Right lobe of liver (tissue), 6 donors: ENCODE data around the gene SUB1. TPM values are rescaled to one million over a fixed set of nuclear protein-coding genes. Genes with fewer than 3 reads are reported as not detected.

Experiments used
- ATAC-seq, 4 donors: fragments of 200-7000 bp; cut with Tn5 transposase; one replicate each; pipeline ENCODE4 v1.9.1; 2020; ENCODE audit warnings: mild to moderate bottlenecking in 4 of 4, moderate library complexity in 4 of 4
- DNase-seq, 3 donors: peaks; one replicate each; pipeline ENCODE4 v3.0.0-alpha.2; 2020
- H3K27ac ChIP-seq, 3 donors: fragments of 200-600 bp; one replicate each; pipeline ENCODE4 v1.8.0; 2022
- H3K27me3 ChIP-seq, 2 donors: fragments of 200-600 bp; one replicate each; pipeline ENCODE4 v1.8.0; 2022
- H3K36me3 ChIP-seq, 4 donors: fragments of 200-600 bp; sonication (generic) in 1 of 4; one replicate each; pipeline versions ENCODE4 v1.5.1 to v1.8.0; 2017 to 2022; ENCODE audit warnings: control low read depth in 1 of 4
- H3K4me1 ChIP-seq, 4 donors: fragments of 200-600 bp; sonication (generic) in 1 of 4; one replicate each; pipeline versions ENCODE4 v1.5.1 to v1.8.0; 2017 to 2022; ENCODE audit warnings: control low read depth in 1 of 4
- H3K4me3 ChIP-seq, 3 donors: fragments of 200-600 bp; one replicate each; pipeline ENCODE4 v1.8.0; 2022
- H3K9me3 ChIP-seq, 4 donors: fragments of 200-600 bp; sonication (generic) in 1 of 4; one replicate each; pipeline versions ENCODE4 v1.5.1 to v1.8.0; 2017 to 2022; ENCODE audit warnings: control low read depth in 1 of 4
- CTCF ChIP-seq, 4 donors: fragments of 200-600 bp in 3 of 4; fragments of 450-650 bp in 1 of 4; IDR thresholded peaks; one replicate each; pipeline versions ENCODE4 v1.5.1 to v1.8.0; 2016 to 2022; ENCODE audit warnings: antibody characterized with exemption in 4 of 4, mild to moderate bottlenecking in 2 of 4
- POLR2A ChIP-seq: fragments of 450-650 bp; IDR thresholded peaks from one replicate; pipeline ENCODE4 v1.6.1; 2017; ENCODE audit warnings: antibody characterized with exemption, mild to moderate bottlenecking
- WGBS: methylation state at CpG from one replicate; pipeline ENCODE4 v1.1.6; 2018; ENCODE audit warnings: low coverage, low lambda C conversion rate; ENCODE audit not compliant: insufficient coverage; ENCODE audit errors: missing lambda C conversion rate; 5-methylcytosine and 5-hydroxymethylcytosine counted together
- intact Hi-C, 2 donors: fragments of 100-400 bp; cut with DNase I; formaldehyde crosslinking; loops; one replicate each; pipeline versions ENCODE4 v1.11.2 to v1.14.1; 2022
- total RNA-seq, 6 experiments: library from RNA; depleted of rRNA in 2 of 6; stranded (reverse); fragments of >200 nt in 2 of 6; fragmentation: NEBNext Ultra II Directional in 3 of 6; extraction: Animal tissue kit (Norgen Biotek cat#: 25700) in 3 of 6; gene quantifications; one replicate each; pipeline versions ENCODE4 v1.1.0 to v1.2.4, GENCODE V29; 2016 to 2023
- donor health status: DM: no; HTN: yes; CAD: no.
- donor health status: DM: no; HTN: no; CAD: no.
- donor health status: DM: no; HTN: no; CAD: no.
- donor health status: DM: no; HTN: yes; CAD: no.
- donor health status: DM: no; HTN: yes; CAD: no.

The SUB1 gene
- total RNA-seq, 6 experiments from 2014 or later, result 52.5 to 124 (median 94.9) TPM

DNA sequence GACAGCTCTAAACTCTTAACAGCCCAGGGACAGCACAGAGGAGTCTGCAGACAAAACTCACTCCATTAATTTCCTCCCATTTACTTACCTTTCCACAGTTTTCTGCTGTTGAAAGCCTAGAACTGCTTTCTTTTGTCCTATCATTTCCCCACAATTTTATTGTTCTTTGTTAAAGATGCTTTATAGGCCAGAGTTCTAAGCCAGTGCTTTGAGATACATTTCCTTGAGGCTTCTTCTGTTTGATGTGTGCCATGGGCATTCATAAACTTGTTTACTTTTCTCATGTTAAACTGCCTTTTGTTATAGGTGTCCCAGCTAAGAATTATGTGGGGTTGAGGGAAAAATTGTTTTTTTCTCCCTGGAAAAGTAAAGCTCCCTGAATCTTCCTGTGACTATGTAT is 25.9 kb upstream of the SUB1 start:
- DNase-seq (no peak), ATAC-seq (no peak)
- Histone ChIP-seq H3K9me3 (no peaks in the 10 kb centered on the region), H3K4me3 (no peak overlapping the region), H3K27me3 (no peaks in the 10 kb centered on the region), H3K4me1 (no peaks in the 10 kb centered on the region), H3K36me3 (no peaks in the 10 kb centered on the region), H3K27ac (no peak overlapping the region)
- TF ChIP-seq POLR2A (no peak), CTCF (IDR thresholded peaks at IDR 0.05) (no peak)
- intact Hi-C loops, result no loop called here

DNA sequence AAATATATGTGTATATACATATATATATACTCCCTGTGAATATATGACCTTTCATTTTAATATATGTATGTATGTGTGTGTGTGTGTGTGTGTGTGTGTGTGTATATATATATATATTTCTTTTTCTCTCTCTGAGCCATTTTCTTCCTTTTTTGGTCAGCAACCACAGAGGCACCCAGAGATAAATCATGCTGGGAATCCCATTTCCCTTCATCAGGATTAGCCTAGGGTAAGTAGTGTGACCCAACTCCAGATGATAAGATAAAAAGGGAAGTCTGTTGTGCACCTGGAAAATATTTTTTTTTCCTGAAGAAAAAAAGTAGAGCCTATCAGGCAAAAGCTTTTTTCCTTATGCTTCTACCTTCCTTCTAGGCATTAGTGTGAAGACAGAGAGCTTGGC is 25.4 kb upstream of the SUB1 start:
- Histone ChIP-seq H3K36me3 (no peaks in the 10 kb centered on the region), H3K9me3 (no peaks in the 10 kb centered on the region), H3K27me3 (no peaks in the 10 kb centered on the region), H3K4me3 (no peak overlapping the region), H3K27ac (no peak overlapping the region), H3K4me1 (no peaks in the 10 kb centered on the region)
- intact Hi-C loops, result no loop called here
- TF ChIP-seq CTCF (IDR thresholded peaks at IDR 0.05) (no peak), POLR2A (no peak)
- no peak for ATAC-seq
- no peak for DNase-seq

GRCh38 chr5:32562056-32562455 is 23.3 kb upstream of the SUB1 start:
- intact Hi-C loops, result no loop called here
- no peaks in the 10 kb centered on the region for H3K36me3 ChIP-seq
- no peaks in the 10 kb centered on the region for H3K27me3 ChIP-seq
- no peak overlapping the region for H3K4me3 ChIP-seq
- DNase-seq (no peak), ATAC-seq (no peak)
- WGBS, result 95% methylated on average over 2 of the region's 2 CpGs
- no peaks in the 10 kb centered on the region for H3K9me3 ChIP-seq
- no peak overlapping the region for H3K27ac ChIP-seq
- TF ChIP-seq CTCF (IDR thresholded peaks at IDR 0.05) (no peak), POLR2A (no peak)
- H3K4me1 ChIP-seq, result peaks cover 0 to 10% (median 0%) of the 10 kb centered on the region in 4 donors

DNA sequence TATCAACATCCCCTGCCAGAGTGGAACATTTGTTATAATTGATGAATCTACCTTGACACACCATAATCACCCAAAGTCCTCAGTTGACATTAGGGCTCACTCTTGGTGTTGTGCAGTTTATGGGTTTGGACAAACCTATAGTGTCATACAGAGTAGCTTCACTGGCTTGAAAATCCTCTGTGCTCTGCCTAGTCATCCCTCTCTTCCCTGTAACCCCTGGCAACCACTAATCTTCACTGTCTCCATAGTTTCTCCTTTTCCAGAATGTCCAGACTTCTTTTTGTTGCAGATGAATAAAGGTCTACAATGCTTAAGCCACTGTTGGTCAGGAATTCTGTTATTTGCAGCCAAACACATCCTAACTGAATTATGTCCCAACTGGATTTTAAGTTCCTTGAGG is 22.5 kb upstream of the SUB1 start:
- Histone ChIP-seq H3K27me3 (no peaks in the 10 kb centered on the region), H3K36me3 (no peaks in the 10 kb centered on the region), H3K27ac (no peak overlapping the region), H3K9me3 (no peaks in the 10 kb centered on the region), H3K4me3 (no peak overlapping the region), H3K4me1 (peaks cover 0 to 10% (median 0%) of the 10 kb centered on the region in 4 donors)
- ATAC-seq (no peak), DNase-seq (no peak)
- intact Hi-C loops, result no loop called here
- TF ChIP-seq POLR2A (no peak), CTCF (IDR thresholded peaks at IDR 0.05) (no peak)

GRCh38 chr5:32563614-32564013 is 21.7 kb upstream of the SUB1 start:
- no peaks in the 10 kb centered on the region for H3K27me3 ChIP-seq
- no peak for ATAC-seq
- no peak overlapping the region for H3K4me3 ChIP-seq
- H3K27ac ChIP-seq, result no peak overlapping the region
- peaks cover 0 to 10% (median 0%) of the 10 kb centered on the region in 4 donors for H3K4me1 ChIP-seq
- H3K36me3 ChIP-seq, result no peaks in the 10 kb centered on the region
- H3K9me3 ChIP-seq, result no peaks in the 10 kb centered on the region
- DNase-seq, result no peak
- WGBS, result 90% methylated on average over 2 of the region's 2 CpGs
- TF ChIP-seq CTCF (IDR thresholded peaks at IDR 0.05), result no peak
- TF ChIP-seq POLR2A, result no peak
- intact Hi-C loops, result no loop called here
